Muscle layer of duodenum (tissue), 2 donors: Measurements from ENCODE around the gene LBR.

Experiments used
- H3K27ac ChIP-seq: one replicate; pipeline ENCODE4 v1.7.0; 2013; ENCODE audit warnings: mild to moderate bottlenecking, low read length
- H3K27me3 ChIP-seq: one replicate; pipeline ENCODE4 v1.7.0; 2013; ENCODE audit warnings: low read depth, mild to moderate bottlenecking, control low read depth, low read length
- H3K36me3 ChIP-seq, 2 donors: one replicate each; pipeline ENCODE4 v1.7.0; 2013; ENCODE audit warnings: low read length in 2 of 2, control low read depth in 1 of 2, mild to moderate bottlenecking in 1 of 2; ENCODE audit not compliant: insufficient read depth in 2 of 2, control insufficient read depth in 1 of 2
- H3K4me1 ChIP-seq, 2 donors: one replicate each; pipeline ENCODE4 v1.7.0; 2013; ENCODE audit warnings: low read length in 2 of 2, mild to moderate bottlenecking in 2 of 2, control low read depth in 1 of 2, moderate library complexity in 1 of 2; ENCODE audit not compliant: insufficient read depth in 2 of 2, control insufficient read depth in 1 of 2
- H3K4me3 ChIP-seq, 2 donors: one replicate each; pipeline ENCODE4 v1.7.0; 2013; ENCODE audit warnings: low read length in 2 of 2, low read depth in 1 of 2, mild to moderate bottlenecking in 1 of 2
- H3K9me3 ChIP-seq, 2 donors: one replicate each; pipeline ENCODE4 v1.7.0; 2013; ENCODE audit warnings: low read length in 2 of 2, control low read depth in 1 of 2, mild to moderate bottlenecking in 1 of 2; ENCODE audit not compliant: control insufficient read depth in 1 of 2
- donor health status: healthy.

Gene LBR

DNA sequence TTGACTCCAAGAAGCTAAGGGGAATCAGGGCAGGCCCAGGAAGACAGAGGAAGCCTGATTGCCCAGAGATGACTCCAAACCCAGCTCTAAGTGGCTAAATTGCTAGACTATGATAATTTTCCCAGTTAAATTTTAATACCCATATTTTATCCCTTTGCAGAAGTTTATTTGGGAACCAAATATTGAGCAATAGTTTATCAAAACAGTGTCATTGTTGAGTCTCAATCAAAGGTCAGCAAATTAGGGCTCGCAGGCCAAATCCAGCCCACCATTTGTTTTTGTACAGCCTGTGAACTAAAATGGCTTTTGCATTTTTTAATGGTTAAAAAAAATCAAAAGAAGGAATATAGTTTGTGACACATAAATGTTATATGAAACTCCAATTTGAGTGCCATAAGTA is 47.1 kb downstream of the LBR start:
- Histone ChIP-seq H3K36me3 (no peaks in the 10 kb centered on the region), H3K4me3 (no peak overlapping the region), H3K27ac (no peak overlapping the region), H3K4me1 (no peaks in the 10 kb centered on the region), H3K9me3 (no peaks in the 10 kb centered on the region), H3K27me3 (no peaks in the 10 kb centered on the region)

DNA sequence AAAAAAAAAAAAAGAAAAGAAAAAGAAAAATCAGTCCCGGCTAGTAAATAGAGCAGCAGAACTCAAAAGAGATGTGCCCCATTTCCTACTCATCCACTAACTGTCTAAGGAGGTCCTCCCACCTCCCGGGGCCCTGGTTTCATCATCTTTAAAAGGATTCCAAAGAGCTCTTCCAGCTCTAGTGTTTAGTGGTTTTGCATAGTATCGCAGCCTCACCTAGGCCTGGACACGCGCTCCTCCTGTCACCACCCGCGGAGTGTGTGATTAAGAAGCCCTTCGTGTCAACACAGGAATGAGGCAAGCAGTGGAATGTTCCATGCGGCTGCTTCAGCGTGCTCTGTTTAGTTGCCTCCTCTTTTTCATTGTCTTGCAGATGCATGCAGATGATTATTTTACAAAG is 49.0 kb downstream of the LBR start:
- H3K27me3 ChIP-seq = no peaks in the 10 kb centered on the region
- no peaks in the 10 kb centered on the region for H3K4me1 ChIP-seq
- H3K9me3 ChIP-seq = no peaks in the 10 kb centered on the region
- no peak overlapping the region for H3K27ac ChIP-seq
- no peak overlapping the region for H3K4me3 ChIP-seq
- no peaks in the 10 kb centered on the region for H3K36me3 ChIP-seq

DNA sequence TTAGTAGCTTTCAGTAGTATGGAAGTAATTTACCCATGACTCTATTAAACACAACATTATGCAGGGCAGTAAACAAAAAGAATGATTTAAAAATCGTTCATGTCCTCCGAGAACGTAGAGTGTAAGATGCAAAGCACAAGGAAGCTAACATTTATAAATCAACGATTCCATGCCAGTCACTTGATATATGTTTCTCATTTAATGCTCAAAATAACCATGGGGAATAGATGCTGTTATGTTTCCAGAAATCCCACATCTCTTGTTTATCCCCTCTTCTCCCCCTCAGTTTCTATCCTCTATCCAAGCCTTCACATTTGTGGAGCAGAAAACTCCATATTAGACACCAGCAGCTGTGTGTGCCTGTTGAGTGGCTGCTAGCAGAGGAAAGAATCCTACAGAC is 52.8 kb downstream of the LBR start:
- no peaks in the 10 kb centered on the region for H3K36me3 ChIP-seq
- no peaks in the 10 kb centered on the region for H3K9me3 ChIP-seq
- H3K4me3 ChIP-seq = no peak overlapping the region
- no peaks in the 10 kb centered on the region for H3K27me3 ChIP-seq
- H3K27ac ChIP-seq = no peak overlapping the region
- H3K4me1 ChIP-seq = no peaks in the 10 kb centered on the region

DNA sequence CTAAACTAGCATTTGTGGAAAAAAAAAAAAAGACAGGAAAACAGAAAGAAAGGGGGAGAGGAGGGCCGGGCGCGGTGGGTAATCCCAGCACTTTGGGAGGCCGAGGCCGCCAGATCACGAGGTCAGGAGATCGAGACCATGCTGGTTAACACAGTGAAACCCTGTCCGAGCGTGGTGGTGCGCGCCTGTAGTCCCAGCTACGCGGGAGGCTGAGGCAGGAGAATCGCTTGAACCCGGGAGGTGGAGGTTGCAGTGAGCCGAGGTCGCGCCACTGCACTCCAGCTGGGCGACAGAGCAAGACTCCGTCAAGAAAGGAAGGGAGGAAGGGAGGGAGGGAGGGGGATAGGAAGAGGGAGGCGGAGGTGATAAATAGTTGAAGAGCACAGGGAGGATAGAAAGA is 54.7 kb downstream of the LBR start:
- no peaks in the 10 kb centered on the region for H3K4me1 ChIP-seq
- H3K27me3 ChIP-seq = no peaks in the 10 kb centered on the region
- no peak overlapping the region for H3K27ac ChIP-seq
- no peaks in the 10 kb centered on the region for H3K36me3 ChIP-seq
- no peak overlapping the region for H3K4me3 ChIP-seq
- no peaks in the 10 kb centered on the region for H3K9me3 ChIP-seq

DNA sequence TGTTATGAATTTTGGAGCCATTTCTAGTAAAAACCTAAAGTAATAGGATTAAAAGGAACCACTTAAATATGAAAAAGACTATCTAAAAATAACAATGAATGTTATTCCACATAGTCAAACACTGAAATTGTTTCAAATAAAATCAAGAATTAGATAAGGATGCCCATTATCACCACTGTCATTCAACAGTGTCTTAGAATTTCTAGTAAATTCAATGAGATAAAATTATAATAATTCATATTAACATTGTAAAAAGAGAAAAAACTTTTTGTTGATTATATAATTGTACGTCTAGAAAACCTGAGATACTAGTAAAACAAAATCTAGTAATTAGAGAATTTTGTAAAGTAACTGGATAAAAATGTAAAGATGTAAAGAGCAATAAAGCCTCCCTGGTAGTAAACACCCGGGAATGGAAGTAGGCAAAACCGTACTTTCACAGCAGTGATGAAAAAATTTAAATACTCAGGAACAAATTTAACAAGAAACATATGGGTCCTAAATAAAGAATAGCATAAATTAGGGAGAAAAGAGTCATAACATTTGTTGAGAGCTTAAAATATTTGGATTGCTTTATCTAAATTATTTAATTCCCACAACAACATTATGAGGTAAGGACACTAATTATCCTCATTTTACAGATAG is 56.4 kb downstream of the LBR start:
- H3K27ac ChIP-seq = no peak overlapping the region
- no peaks in the 10 kb centered on the region for H3K27me3 ChIP-seq
- H3K4me1 ChIP-seq = no peaks in the 10 kb centered on the region
- no peak overlapping the region for H3K4me3 ChIP-seq
- no peaks in the 10 kb centered on the region for H3K36me3 ChIP-seq
- no peaks in the 10 kb centered on the region for H3K9me3 ChIP-seq

DNA sequence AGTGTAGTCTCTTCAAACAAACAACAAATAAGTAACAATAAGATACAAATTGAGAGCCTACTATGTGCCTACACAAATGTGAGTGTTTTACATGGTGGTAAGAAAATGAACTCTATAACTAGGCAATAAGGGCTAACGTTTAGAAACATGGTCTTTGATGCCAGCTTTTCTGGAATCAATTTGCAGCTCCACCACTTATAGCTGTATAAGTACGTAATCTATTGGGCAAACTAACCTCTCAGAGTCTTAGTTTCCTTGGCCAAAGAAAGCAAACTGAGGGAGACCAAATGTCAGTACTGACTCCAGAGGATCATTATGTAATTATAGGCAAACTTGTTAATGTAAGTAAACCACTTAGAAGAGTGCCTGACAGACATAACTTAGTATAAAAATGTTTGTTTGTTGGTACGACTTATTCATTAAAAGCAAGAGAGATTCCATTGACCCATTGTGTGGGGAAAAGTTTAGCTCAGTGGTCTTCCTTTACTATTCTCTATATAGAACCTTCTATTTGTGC is 59.7 kb downstream of the LBR start:
- Histone ChIP-seq H3K27ac (no peak overlapping the region), H3K4me3 (no peak overlapping the region), H3K36me3 (no peaks in the 10 kb centered on the region), H3K4me1 (no peaks in the 10 kb centered on the region), H3K27me3 (no peaks in the 10 kb centered on the region), H3K9me3 (no peaks in the 10 kb centered on the region)

DNA sequence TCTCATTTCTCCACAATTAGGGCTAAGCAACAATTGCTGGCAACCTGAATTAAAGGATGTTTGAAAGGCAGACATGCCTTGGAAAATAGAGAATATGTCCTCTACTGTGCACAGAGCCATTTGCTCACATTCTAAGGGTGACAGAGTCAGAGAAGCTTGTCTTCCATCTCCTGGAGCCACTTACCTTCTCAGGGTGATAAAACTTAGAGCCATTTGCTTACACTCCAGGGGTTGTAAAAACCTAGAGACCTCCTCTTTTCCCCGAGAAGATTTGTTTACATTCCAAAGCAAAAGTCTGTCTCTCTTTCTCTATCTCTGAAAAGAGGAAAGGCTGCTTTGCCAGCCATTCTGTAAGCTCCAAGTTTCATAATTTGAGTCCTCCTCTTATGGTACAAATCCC is 61.3 kb downstream of the LBR start:
- H3K9me3 ChIP-seq = no peaks in the 10 kb centered on the region
- H3K4me1 ChIP-seq = no peaks in the 10 kb centered on the region
- H3K27ac ChIP-seq = no peak overlapping the region
- no peaks in the 10 kb centered on the region for H3K27me3 ChIP-seq
- no peaks in the 10 kb centered on the region for H3K36me3 ChIP-seq
- no peak overlapping the region for H3K4me3 ChIP-seq

DNA sequence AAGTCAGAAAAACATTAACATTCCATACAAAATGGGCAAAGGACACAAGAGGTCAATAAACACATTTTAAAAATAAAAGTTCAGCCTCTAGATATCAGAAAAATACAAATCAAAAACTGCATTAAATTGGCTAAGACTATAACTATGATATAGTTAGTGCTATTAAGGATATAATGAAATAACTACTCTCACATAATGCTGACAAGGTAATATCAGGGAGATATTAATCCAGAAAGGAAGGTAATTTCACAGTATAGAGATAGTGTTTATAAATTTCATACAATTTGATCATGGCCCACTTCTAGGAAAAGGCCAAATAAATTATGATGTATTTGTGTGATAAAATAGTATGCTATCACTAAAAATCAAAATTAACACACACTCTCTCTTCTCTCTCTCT is 61.8 kb downstream of the LBR start:
- Histone ChIP-seq H3K9me3 (no peaks in the 10 kb centered on the region), H3K27ac (no peak overlapping the region), H3K36me3 (no peaks in the 10 kb centered on the region), H3K27me3 (no peaks in the 10 kb centered on the region), H3K4me3 (no peak overlapping the region), H3K4me1 (no peaks in the 10 kb centered on the region)

DNA sequence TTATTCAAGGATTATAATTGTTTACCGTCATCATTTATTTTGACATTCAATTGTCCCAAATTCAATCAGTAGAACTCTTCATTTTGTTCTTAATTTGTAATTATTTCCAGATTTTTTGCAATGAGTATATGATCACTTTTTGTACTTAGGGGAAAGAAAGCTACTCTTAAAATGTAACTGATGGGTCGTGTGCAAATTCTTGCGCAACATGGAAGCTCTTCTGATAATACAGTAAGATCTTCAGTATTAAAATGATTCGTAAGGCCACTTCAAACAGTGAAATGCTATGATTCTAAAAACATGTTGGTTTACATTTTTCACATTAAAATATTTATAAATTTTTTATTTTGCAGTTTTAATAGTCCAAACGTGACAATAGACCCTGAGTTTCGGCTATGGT is 63.4 kb downstream of the LBR start:
- Histone ChIP-seq H3K27me3 (no peaks in the 10 kb centered on the region), H3K27ac (no peak overlapping the region), H3K4me3 (no peak overlapping the region), H3K4me1 (no peaks in the 10 kb centered on the region), H3K36me3 (no peaks in the 10 kb centered on the region), H3K9me3 (no peaks in the 10 kb centered on the region)

DNA sequence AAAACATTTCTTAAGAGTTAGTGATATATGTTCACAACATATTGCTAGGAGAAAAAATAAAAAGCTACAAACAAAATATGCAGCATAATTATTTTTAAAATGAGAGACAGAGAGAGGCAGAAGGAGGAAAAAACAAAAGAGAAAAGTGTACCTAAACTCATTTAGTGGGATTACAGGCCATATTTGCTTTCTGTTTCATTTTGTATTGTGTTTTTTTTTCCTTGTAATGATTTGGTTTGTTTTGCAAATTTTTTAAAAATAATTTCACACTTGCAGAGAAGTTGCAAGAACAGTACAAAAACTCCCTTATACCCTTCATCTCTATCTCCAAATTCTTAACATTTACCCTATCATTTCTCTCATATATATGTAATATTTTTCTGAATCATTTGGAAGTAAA is 65.0 kb downstream of the LBR start:
- H3K27me3 ChIP-seq = no peaks in the 10 kb centered on the region
- H3K9me3 ChIP-seq = no peaks in the 10 kb centered on the region
- no peaks in the 10 kb centered on the region for H3K36me3 ChIP-seq
- no peak overlapping the region for H3K4me3 ChIP-seq
- H3K4me1 ChIP-seq = no peaks in the 10 kb centered on the region
- no peak overlapping the region for H3K27ac ChIP-seq

DNA sequence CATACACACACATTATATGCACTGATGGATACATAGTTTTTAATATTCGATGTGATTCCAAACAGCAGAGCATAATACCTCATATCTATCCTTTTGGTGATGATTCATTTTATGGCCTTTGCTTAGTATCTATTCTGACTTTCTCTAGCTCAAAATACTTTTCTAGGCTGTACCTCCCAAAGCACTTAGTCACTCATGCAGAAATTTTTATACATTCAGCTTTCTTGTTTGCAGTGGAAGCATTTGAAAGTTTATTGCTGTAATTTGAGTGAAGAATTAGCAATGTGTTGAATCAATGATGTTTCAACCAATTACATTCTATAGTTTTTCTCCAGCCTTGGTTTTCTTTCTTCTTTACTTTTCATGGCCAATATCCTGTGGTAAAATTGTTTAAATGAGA is 66.7 kb downstream of the LBR start:
- H3K27ac ChIP-seq = no peak overlapping the region
- no peaks in the 10 kb centered on the region for H3K9me3 ChIP-seq

DNA sequence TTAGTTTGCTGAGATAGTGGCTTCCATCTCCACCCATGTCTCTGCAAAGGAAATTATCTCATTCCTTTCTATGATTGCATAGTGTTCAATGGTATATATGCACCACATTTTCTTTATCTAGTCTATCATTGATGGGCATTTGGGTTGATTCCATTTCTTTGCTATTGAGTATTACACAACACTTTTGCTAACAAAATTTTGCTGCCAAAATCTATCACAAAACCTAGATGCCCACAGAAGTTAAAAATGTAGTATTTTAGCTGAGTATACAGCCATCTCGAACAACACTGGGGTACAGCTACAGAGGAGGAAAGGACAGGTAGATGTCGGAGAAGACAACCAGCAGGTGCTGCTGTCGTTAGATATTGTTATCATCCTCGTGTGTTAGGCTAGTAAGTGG is 67.7 kb downstream of the LBR start:
- no peak overlapping the region for H3K4me3 ChIP-seq
- H3K27me3 ChIP-seq = no peaks in the 10 kb centered on the region
- H3K27ac ChIP-seq = no peak overlapping the region
- no peaks in the 10 kb centered on the region for H3K36me3 ChIP-seq
- H3K4me1 ChIP-seq = no peaks in the 10 kb centered on the region
- H3K9me3 ChIP-seq = no peaks in the 10 kb centered on the region

More for the DNA sequence above, 66.7 kb downstream of the LBR start:
- H3K27me3 ChIP-seq = no peaks in the 10 kb centered on the region
- H3K4me3 ChIP-seq = no peak overlapping the region
- H3K4me1 ChIP-seq = no peaks in the 10 kb centered on the region
- H3K36me3 ChIP-seq = no peaks in the 10 kb centered on the region
